HCEC 1CT (cell line): ENCODE results near the gene FHOD3.

Source experiments
- DNase-seq: peaks from one replicate; pipeline ENCODE4 v3.0.0-alpha.2; 2017

The FHOD3 gene

GRCh38 chr18:36769172-36769571, 471.7 kb downstream of the FHOD3 start:
- DNase-seq: peak; percentile 33

- no peak for DNase-seq
These were observed 472.2 kb downstream of the FHOD3 start for GRCh38 chr18:36769611-36770314.

GRCh38 chr18:36770315-36770946, 472.9 kb downstream of the FHOD3 start:
- no peak for DNase-seq

GRCh38 chr18:36771245-36771644, 473.7 kb downstream of the FHOD3 start:
- DNase-seq: no peak

GRCh38 chr18:36772241-36772723, 474.8 kb downstream of the FHOD3 start:
- peak; percentile 8 for DNase-seq

- no peak for DNase-seq
These were observed 477.9 kb downstream of the FHOD3 start for GRCh38 chr18:36775396-36775795.

GRCh38 chr18:36776650-36777049, 479.1 kb downstream of the FHOD3 start:
- no peak for DNase-seq

GRCh38 chr18:36777566-36777965, 480.1 kb downstream of the FHOD3 start:
- DNase-seq: no peak

- peak; percentile 16 for DNase-seq
These were observed 483.2 kb downstream of the FHOD3 start for GRCh38 chr18:36780748-36781147.

- DNase-seq: no peak
These were observed 485.2 kb downstream of the FHOD3 start for GRCh38 chr18:36782710-36783109.

GRCh38 chr18:36783792-36784191, 486.3 kb downstream of the FHOD3 start:
- DNase-seq: no peak

GRCh38 chr18:36786686-36787085, 489.2 kb downstream of the FHOD3 start:
- DNase-seq: peak; percentile 64

- DNase-seq: no peak
These were observed 495.2 kb downstream of the FHOD3 start for GRCh38 chr18:36792634-36793283.

- DNase-seq: no peak
These were observed 501.4 kb downstream of the FHOD3 start for GRCh38 chr18:36798738-36799473.

- DNase-seq: no peak
These were observed 507.6 kb downstream of the FHOD3 start for GRCh38 chr18:36805105-36805504.

GRCh38 chr18:36808681-36809080, 511.2 kb downstream of the FHOD3 start:
- peak; percentile 77 for DNase-seq

GRCh38 chr18:36809590-36810381, 512.3 kb downstream of the FHOD3 start:
- DNase-seq: peak; percentile 70

GRCh38 chr18:36811430-36811829, 513.9 kb downstream of the FHOD3 start:
- DNase-seq: no peak

GRCh38 chr18:36811955-36812354, 514.4 kb downstream of the FHOD3 start:
- DNase-seq: no peak

GRCh38 chr18:36812678-36813077, 515.2 kb downstream of the FHOD3 start:
- DNase-seq: no peak

- DNase-seq: no peak
These were observed 515.7 kb downstream of the FHOD3 start for GRCh38 chr18:36813101-36813775.

- no peak for DNase-seq
These were observed 516.3 kb downstream of the FHOD3 start for GRCh38 chr18:36813824-36814223.
